Measurements from ENCODE around the gene AMMECR1. TPM values are rescaled to one million over a fixed set of nuclear protein-coding genes. Genes with fewer than 3 reads are reported as not detected.

AMMECR1 gene
- polyA plus RNA-seq, 1 donor from 2014 or later: 3.7 TPM

- H3K27me3 ChIP-seq (ENCODE audit: insufficient read depth, low read depth, low read length): no peaks in the 10 kb centered on the region
- H4K20me1 ChIP-seq (ENCODE audit: insufficient read depth): no peaks in the 10 kb centered on the region
- no peaks in the 10 kb centered on the region for H3K79me2 ChIP-seq (replicated peaks; ENCODE audit: insufficient read depth, low read length)
- no peak overlapping the region for H2AFZ ChIP-seq (ENCODE audit: low read depth, low read length)
- no peaks in the 10 kb centered on the region for H3F3A ChIP-seq (ENCODE audit: insufficient read depth, low read length, poor library complexity, severe bottlenecking)
- no peak overlapping the region for H3K9ac ChIP-seq (ENCODE audit: low read length)
- no peaks in the 10 kb centered on the region for H3K36me3 ChIP-seq (ENCODE audit: insufficient read depth, low read length)
- no peak overlapping the region for H3K4me3 ChIP-seq (ENCODE audit: low read length)
- H3K4me2 ChIP-seq (ENCODE audit: low read length): no peak overlapping the region
- no peak overlapping the region for H3K27ac ChIP-seq (ENCODE audit: low read length)
- H3K9me3 ChIP-seq (ENCODE audit: low read length): no peaks in the 10 kb centered on the region
- TF ChIP-seq MXI1 (conservative IDR thresholded peaks at IDR 0.05; ENCODE audit: poor library complexity, severe bottlenecking) (no peak), POLR2AphosphoS5 (IDR thresholded peaks at IDR 0.05) (no peak), EP300 (conservative IDR thresholded peaks at IDR 0.05; ENCODE audit: poor library complexity, severe bottlenecking) (no peak), RAD21 (conservative IDR thresholded peaks at IDR 0.05) (no peak), REST (IDR thresholded peaks at IDR 0.05; ENCODE audit: borderline replicate concordance) (no peak), EZH2 (IDR thresholded peaks at IDR 0.05; ENCODE audit: borderline replicate concordance, insufficient read depth, low read length, poor library complexity, severe bottlenecking) (no peak), SMC3 (conservative IDR thresholded peaks at IDR 0.05; ENCODE audit: poor library complexity) (no peak), TAF1 (IDR thresholded peaks at IDR 0.05; ENCODE audit: low read depth) (no peak)
- TF ChIP-seq, protein P1, sequence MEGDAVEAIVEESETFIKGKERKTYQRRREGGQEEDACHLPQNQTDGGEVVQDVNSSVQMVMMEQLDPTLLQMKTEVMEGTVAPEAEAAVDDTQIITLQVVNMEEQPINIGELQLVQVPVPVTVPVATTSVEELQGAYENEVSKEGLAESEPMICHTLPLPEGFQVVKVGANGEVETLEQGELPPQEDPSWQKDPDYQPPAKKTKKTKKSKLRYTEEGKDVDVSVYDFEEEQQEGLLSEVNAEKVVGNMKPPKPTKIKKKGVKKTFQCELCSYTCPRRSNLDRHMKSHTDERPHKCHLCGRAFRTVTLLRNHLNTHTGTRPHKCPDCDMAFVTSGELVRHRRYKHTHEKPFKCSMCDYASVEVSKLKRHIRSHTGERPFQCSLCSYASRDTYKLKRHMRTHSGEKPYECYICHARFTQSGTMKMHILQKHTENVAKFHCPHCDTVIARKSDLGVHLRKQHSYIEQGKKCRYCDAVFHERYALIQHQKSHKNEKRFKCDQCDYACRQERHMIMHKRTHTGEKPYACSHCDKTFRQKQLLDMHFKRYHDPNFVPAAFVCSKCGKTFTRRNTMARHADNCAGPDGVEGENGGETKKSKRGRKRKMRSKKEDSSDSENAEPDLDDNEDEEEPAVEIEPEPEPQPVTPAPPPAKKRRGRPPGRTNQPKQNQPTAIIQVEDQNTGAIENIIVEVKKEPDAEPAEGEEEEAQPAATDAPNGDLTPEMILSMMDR (IDR thresholded peaks at IDR 0.05; ENCODE audit: poor library complexity, severe bottlenecking): no peak
- H3K9me2 ChIP-seq (ENCODE audit: insufficient read depth, low read length): no peaks in the 10 kb centered on the region
These were observed 40.3 kb downstream of the AMMECR1 start for GRCh38 chrX:110277609-110278008.

DNA sequence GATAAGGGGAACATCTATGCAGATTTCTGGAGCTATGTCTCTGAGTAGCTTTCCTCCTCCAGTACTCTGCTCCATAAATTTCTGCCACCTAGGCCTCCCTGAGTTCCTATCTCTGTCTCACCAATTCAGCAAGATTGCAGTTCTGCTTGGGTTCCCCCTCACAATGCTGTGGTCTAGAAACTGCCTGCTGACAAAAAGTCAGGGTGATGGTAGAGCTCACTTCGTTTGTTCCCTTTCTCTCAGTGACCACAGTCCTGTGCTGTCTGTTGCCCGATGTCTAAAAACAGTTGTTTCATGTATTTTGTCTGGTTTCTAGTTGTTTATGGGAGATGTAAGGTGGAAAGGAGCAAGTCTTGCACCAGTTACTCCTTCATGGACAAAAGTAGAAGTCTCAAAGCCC is 41.1 kb downstream of the AMMECR1 start:
- Histone ChIP-seq H3K4me3 (ENCODE audit: low read length) (no peak overlapping the region), H3F3A (ENCODE audit: insufficient read depth, low read length, poor library complexity, severe bottlenecking) (no peaks in the 10 kb centered on the region)

More for the DNA sequence above, 41.1 kb downstream of the AMMECR1 start:
- Histone ChIP-seq H4K20me1 (ENCODE audit: insufficient read depth) (no peaks in the 10 kb centered on the region), H3K9me2 (ENCODE audit: insufficient read depth, low read length) (no peaks in the 10 kb centered on the region), H3K9ac (ENCODE audit: low read length) (no peak overlapping the region), H3K9me3 (ENCODE audit: low read length) (no peaks in the 10 kb centered on the region), H3K27ac (ENCODE audit: low read length) (no peak overlapping the region), H3K79me2 (replicated peaks; ENCODE audit: insufficient read depth, low read length) (no peaks in the 10 kb centered on the region), H3K27me3 (ENCODE audit: insufficient read depth, low read depth, low read length) (no peaks in the 10 kb centered on the region), H3K4me2 (ENCODE audit: low read length) (no peak overlapping the region), H2AFZ (ENCODE audit: low read depth, low read length) (no peak overlapping the region), H3K36me3 (ENCODE audit: insufficient read depth, low read length) (no peaks in the 10 kb centered on the region)
- TF ChIP-seq SMC3 (conservative IDR thresholded peaks at IDR 0.05; ENCODE audit: poor library complexity): no peak
- TF ChIP-seq RAD21 (conservative IDR thresholded peaks at IDR 0.05): no peak
- TF ChIP-seq EZH2 (IDR thresholded peaks at IDR 0.05; ENCODE audit: borderline replicate concordance, insufficient read depth, low read length, poor library complexity, severe bottlenecking): no peak
- TF ChIP-seq REST (IDR thresholded peaks at IDR 0.05; ENCODE audit: borderline replicate concordance): no peak
- TF ChIP-seq POLR2AphosphoS5 (IDR thresholded peaks at IDR 0.05): no peak
- no peak for TF ChIP-seq EP300 (conservative IDR thresholded peaks at IDR 0.05; ENCODE audit: poor library complexity, severe bottlenecking)
- no peak for TF ChIP-seq TAF1 (IDR thresholded peaks at IDR 0.05; ENCODE audit: low read depth)
- TF ChIP-seq, protein P1 (IDR thresholded peaks at IDR 0.05; ENCODE audit: poor library complexity, severe bottlenecking): no peak
- TF ChIP-seq MXI1 (conservative IDR thresholded peaks at IDR 0.05; ENCODE audit: poor library complexity, severe bottlenecking): no peak

Measured in neural cell (in vitro differentiated cells).